ENCODE data around the gene MTIF2.

MTIF2 gene

GRCh38 chr2:55200416-55200815 lies 68.6 kb downstream of the MTIF2 start:
- in situ Hi-C loops (cut with MboI; ENCODE audit: low sequenced_read_pairs) = no loop called here

GRCh38 chr2:55196526-55196925 lies 72.5 kb downstream of the MTIF2 start:
- in situ Hi-C loops (cut with MboI; ENCODE audit: low sequenced_read_pairs) = loop anchor here (25.0 kb wide), 1 partner anchor 434 kb away; no protein-coding TSS in a partner anchor

GRCh38 chr2:55191888-55192287 lies 77.1 kb downstream of the MTIF2 start:
- in situ Hi-C loops (cut with MboI; ENCODE audit: low sequenced_read_pairs) = loop anchor here (25.0 kb wide), 1 partner anchor 430 kb away; no protein-coding TSS in a partner anchor

- in situ Hi-C loops (cut with MboI; ENCODE audit: low sequenced_read_pairs) = loop anchor here (25.0 kb wide), 1 partner anchor 425 kb away; no protein-coding TSS in a partner anchor
Measured at GRCh38 chr2:55186837-55187236, 82.2 kb downstream of the MTIF2 start.

Measured in HL-60/S4 (cell line).